Panc1 (cell line): ENCODE measurements around the gene ASH1L. TPM values are rescaled to one million over a fixed set of nuclear protein-coding genes. Genes with fewer than 3 reads are reported as not detected.

Source experiments
- ATAC-seq: fragments of 200-7000 bp; cut with Tn5 transposase; 2 replicates; pipeline ENCODE4 v1.9.1; 2020; ENCODE audit warnings: mild to moderate bottlenecking, moderate library complexity
- BruUV-seq: library from RNA; stranded (reverse); fragments of 400-500 nt; replicated peaks from 2 replicates; lab custom pipeline; 2021; lab: Mats Ljungman, UMichigan
- CTCF ChIA-PET: fragments of 300-600 bp; sonication (Branson Sonifier 250); formaldehyde crosslinking; loops from one replicate; lab custom pipeline; 2022; ENCODE audit warnings: antibody characterized with exemption; lab: Charles Lee
- POLR2A ChIA-PET: fragments of 300-600 bp; sonication (Branson Sonifier 250); formaldehyde crosslinking; loops from one replicate; lab custom pipeline; 2022; ENCODE audit warnings: antibody characterized with exemption; lab: Charles Lee
- DNase-seq: peaks from one replicate; pipeline ENCODE4 v3.0.0-alpha.2; 2010; ENCODE audit warnings: low read depth, low spot score
- H3K27ac ChIP-seq: 2 replicates; pipeline ENCODE4 v1.5.1; 2011; ENCODE audit warnings: mild to moderate bottlenecking, low read length, inconsistent platforms
- H3K27me3 ChIP-seq: fragments of 200-500 bp; sonication (Bioruptor generic); 2 replicates; pipeline ENCODE4 v1.6.0; 2014; ENCODE audit warnings: low read length, inconsistent platforms; ENCODE audit not compliant: control insufficient read depth, insufficient read depth
- H3K36me3 ChIP-seq: fragments of 200-500 bp; sonication (Bioruptor generic); 2 replicates; pipeline ENCODE4 v1.5.1; 2014; ENCODE audit warnings: inconsistent platforms, mild to moderate bottlenecking, low read length, moderate library complexity; ENCODE audit not compliant: control insufficient read depth, insufficient read depth
- H3K4me1 ChIP-seq: 2 replicates; pipeline ENCODE4 v1.5.1; 2011; ENCODE audit warnings: inconsistent platforms, mild to moderate bottlenecking, low read length, moderate library complexity; ENCODE audit not compliant: control insufficient read depth, insufficient read depth
- H3K4me3 ChIP-seq, 2 experiments: 2 replicates each; pipeline ENCODE4 v1.5.1; 2011 to 2012; ENCODE audit warnings: low read depth in 2 of 2, low read length in 2 of 2, mild to moderate bottlenecking in 2 of 2, inconsistent platforms in 1 of 2, moderate library complexity in 1 of 2
- H3K9me3 ChIP-seq: fragments of 200-500 bp; sonication (Bioruptor generic); 2 replicates; pipeline ENCODE4 v1.5.1; 2014; ENCODE audit warnings: low read depth, mild to moderate bottlenecking, inconsistent platforms, low read length, moderate library complexity; ENCODE audit not compliant: control insufficient read depth, insufficient read depth
- POLR2AphosphoS5 ChIP-seq: IDR thresholded peaks from 2 replicates; pipeline ENCODE4 v1.6.1; 2012; ENCODE audit warnings: mild to moderate bottlenecking, low read depth, low read length, moderate library complexity
- REST ChIP-seq, 2 experiments: IDR thresholded peaks; 2 replicates each; pipeline ENCODE4 v1.6.1; 2011 to 2012; ENCODE audit warnings: low read depth in 2 of 2, control low read depth in 1 of 2, low read length in 1 of 2, mild to moderate bottlenecking in 1 of 2, moderate library complexity in 1 of 2; ENCODE audit not compliant: insufficient read depth in 1 of 2
- SIN3A ChIP-seq: IDR thresholded peaks from 2 replicates; pipeline ENCODE4 v1.6.1; 2012; ENCODE audit warnings: low read depth, mild to moderate bottlenecking, low read length, moderate library complexity, borderline replicate concordance; ENCODE audit not compliant: insufficient read depth
- TCF7L2 ChIP-seq: IDR thresholded peaks from 2 replicates; pipeline ENCODE4 v1.6.1; 2011; ENCODE audit warnings: mild to moderate bottlenecking, low read depth, low read length, inconsistent platforms
- in situ Hi-C: cut with HindIII; loops from 2 replicates; pipeline ENCODE4 v1.10.0; 2016; ENCODE audit warnings: low sequenced_read_pairs, low pct_unique_long_range_greater_than_20kb
- intact Hi-C: fragments of 100-400 bp; cut with micrococcal nuclease; formaldehyde crosslinking; loops from one replicate; pipeline ENCODE4 v1.10.0; 2022; ENCODE audit not compliant: unreplicated experiment
- total RNA-seq: library from RNA; stranded (reverse); gene quantifications from one replicate; pipeline ENCODE4 v1.2.1, GENCODE V29; 2021; ENCODE audit not compliant: unreplicated experiment
- TF ChIP-seq, protein P1 (sequence below): fragments of 450-650 bp; IDR thresholded peaks from 2 replicates; pipeline ENCODE4 v1.5.1; 2017; ENCODE audit warnings: mild to moderate bottlenecking

ASH1L gene
- total RNA-seq, 1 experiment from 2014 or later = 40.9 TPM

DNA sequence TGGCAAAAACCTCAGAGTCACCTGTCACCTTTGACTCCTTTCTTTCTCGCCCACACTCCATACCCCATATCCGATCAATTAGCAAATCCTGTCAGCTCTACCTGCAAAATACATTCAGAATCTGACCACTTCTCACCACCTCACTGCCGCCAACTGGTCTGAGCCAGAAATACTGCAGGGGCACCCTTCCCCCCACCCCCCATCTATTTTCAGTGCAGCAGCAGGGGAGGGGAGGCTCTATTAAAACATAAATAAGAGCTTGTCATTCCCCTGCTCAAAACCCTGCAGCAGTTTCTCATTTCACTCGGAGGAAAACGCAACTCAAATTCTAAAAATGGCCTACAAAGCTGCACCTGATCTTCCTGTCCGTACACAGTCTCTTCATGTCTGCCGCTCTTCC lies 265.2 kb downstream of the ASH1L start:
- BruUV-seq = no TSS peak
- H3K4me1 ChIP-seq = no peaks in the 10 kb centered on the region
- H3K27me3 ChIP-seq = no peaks in the 10 kb centered on the region
- no peak for TF ChIP-seq POLR2AphosphoS5
- no peak for TF ChIP-seq SIN3A
- ATAC-seq = no peak
- intact Hi-C loops (no loop called here), in situ Hi-C loops (no loop called here)
- no peaks in the 10 kb centered on the region for H3K9me3 ChIP-seq
- ChIA-PET POLR2A (interaction anchor here (1.2 kb wide), 1 partner anchor 11 kb away, joined by 3 read pairs; no protein-coding TSS in a partner anchor), CTCF (no interaction called here)
- H3K36me3 ChIP-seq = no peaks in the 10 kb centered on the region
- DNase-seq = no peak
- no peak overlapping the region for H3K27ac ChIP-seq
- no peak overlapping the region for H3K4me3 ChIP-seq

DNA sequence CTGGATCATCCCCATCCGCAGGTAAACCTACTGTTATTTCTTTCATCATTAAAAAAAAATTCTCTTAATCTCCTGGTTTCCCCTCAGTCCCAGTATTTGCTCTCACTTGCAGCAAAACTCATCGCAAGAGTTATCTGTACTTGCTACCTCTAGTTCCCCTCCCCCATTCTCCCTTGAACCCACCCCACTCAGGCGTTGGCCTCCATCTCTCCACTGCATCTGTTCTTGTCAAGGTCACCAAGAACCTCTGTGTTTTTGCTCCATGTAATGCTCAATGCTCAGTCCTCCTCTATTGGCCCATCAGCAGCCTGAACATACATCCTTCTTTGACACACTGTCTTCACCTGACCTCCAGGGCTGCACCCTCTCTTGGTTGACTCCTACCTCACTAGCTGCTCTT lies 265.9 kb downstream of the ASH1L start:
- intact Hi-C loops = no loop called here
- H3K27me3 ChIP-seq = no peaks in the 10 kb centered on the region
- BruUV-seq = no TSS peak

DNA sequence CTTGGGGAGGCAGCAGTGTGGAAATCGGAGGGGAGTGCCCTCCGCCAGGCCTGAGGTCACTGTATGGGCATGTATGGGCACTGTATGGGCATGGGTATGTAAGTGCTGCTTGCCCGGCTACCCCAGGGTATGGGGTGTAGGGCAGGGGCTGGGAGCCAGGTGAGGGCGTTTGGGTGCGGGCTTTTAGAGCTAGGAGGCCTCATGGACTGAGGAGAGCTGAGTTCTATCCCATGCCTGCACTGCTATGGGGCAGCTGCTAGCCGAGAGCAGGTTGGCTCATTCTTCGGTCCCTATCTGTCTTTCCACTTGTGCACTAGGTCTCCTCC lies 266.7 kb downstream of the ASH1L start:
- no peaks in the 10 kb centered on the region for H3K27me3 ChIP-seq
- H3K4me3 ChIP-seq = no peak overlapping the region
- TF ChIP-seq, protein P1, sequence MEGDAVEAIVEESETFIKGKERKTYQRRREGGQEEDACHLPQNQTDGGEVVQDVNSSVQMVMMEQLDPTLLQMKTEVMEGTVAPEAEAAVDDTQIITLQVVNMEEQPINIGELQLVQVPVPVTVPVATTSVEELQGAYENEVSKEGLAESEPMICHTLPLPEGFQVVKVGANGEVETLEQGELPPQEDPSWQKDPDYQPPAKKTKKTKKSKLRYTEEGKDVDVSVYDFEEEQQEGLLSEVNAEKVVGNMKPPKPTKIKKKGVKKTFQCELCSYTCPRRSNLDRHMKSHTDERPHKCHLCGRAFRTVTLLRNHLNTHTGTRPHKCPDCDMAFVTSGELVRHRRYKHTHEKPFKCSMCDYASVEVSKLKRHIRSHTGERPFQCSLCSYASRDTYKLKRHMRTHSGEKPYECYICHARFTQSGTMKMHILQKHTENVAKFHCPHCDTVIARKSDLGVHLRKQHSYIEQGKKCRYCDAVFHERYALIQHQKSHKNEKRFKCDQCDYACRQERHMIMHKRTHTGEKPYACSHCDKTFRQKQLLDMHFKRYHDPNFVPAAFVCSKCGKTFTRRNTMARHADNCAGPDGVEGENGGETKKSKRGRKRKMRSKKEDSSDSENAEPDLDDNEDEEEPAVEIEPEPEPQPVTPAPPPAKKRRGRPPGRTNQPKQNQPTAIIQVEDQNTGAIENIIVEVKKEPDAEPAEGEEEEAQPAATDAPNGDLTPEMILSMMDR = no peak
- TF ChIP-seq TCF7L2 (no peak), SIN3A (no peak), REST (IDR thresholded peaks at IDR 0.05; ENCODE audit: insufficient read depth in 1 of 2, low read depth in 2 of 2, low read length in 1 of 2) (no peak), POLR2AphosphoS5 (no peak)
- in situ Hi-C loops = no loop called here
- ChIA-PET CTCF (no interaction called here), POLR2A (no interaction called here)
- ATAC-seq (no peak), DNase-seq (no peak)
- intact Hi-C loops = no loop called here
- no peaks in the 10 kb centered on the region for H3K4me1 ChIP-seq
- BruUV-seq = no TSS peak
- H3K9me3 ChIP-seq = no peaks in the 10 kb centered on the region
- no peak overlapping the region for H3K27ac ChIP-seq
- H3K36me3 ChIP-seq = no peaks in the 10 kb centered on the region

More for the DNA sequence above, 265.9 kb downstream of the ASH1L start:
- in situ Hi-C loops = no loop called here
- POLR2A ChIA-PET = interaction anchor here (0.5 to 0.6 kb wide), 2 partner anchors 16 to 102 kb away, joined by 3 to 5 read pairs; no protein-coding TSS in a partner anchor
- DNase-seq (no peak), ATAC-seq (no peak)
- CTCF ChIA-PET = no interaction called here
- no peak overlapping the region for H3K27ac ChIP-seq
- no peaks in the 10 kb centered on the region for H3K9me3 ChIP-seq
- H3K4me1 ChIP-seq = no peaks in the 10 kb centered on the region
- no peaks in the 10 kb centered on the region for H3K36me3 ChIP-seq
- TF ChIP-seq TCF7L2 (no peak), SIN3A (no peak), POLR2AphosphoS5 (no peak)
- TF ChIP-seq, protein P1 = no peak
- H3K4me3 ChIP-seq = no peak overlapping the region
